ENCODE data around the gene NFKB2. TPM values are rescaled to one million over a fixed set of nuclear protein-coding genes. Genes with fewer than 3 reads are reported as not detected.

The NFKB2 gene
- total RNA-seq, 1 donor from 2014 or later, result 39.9 TPM

GRCh38 chr10:102410429-102411073 is 15.0 kb downstream of the NFKB2 start:
- no peak for FAIRE-seq

GRCh38 chr10:102411341-102412255 is 16.1 kb downstream of the NFKB2 start:
- H3K4me3 Mint-ChIP-seq (ENCODE audit: unreplicated experiment), result peak overlapping the region; percentile 70
- FAIRE-seq (no peak), DNase-seq (ENCODE audit: low read depth) (no peak)
- H3K4me1 ChIP-seq (ENCODE audit: insufficient read depth, low read length), result peaks cover 3% of the 10 kb centered on the region
- peaks cover 9% of the 10 kb centered on the region for H4K20me1 ChIP-seq (ENCODE audit: insufficient read depth, low read length)
- no peaks in the 10 kb centered on the region for H3K9me3 Mint-ChIP-seq (ENCODE audit: unreplicated experiment)
- H3K36me3 ChIP-seq (ENCODE audit: insufficient read depth, low read length), result no peaks in the 10 kb centered on the region
- no peak for TF ChIP-seq CTCF (IDR thresholded peaks at IDR 0.05; ENCODE audit: insufficient read depth, low read depth, low read length)
- TF ChIP-seq EZH2 (IDR thresholded peaks at IDR 0.05; ENCODE audit: insufficient read depth, low read length), result no peak
- no peak overlapping the region for H3K9ac ChIP-seq (ENCODE audit: low read length)
- H3K79me2 ChIP-seq (ENCODE audit: insufficient read depth, low read length), result no peaks in the 10 kb centered on the region
- peaks cover 20% of the 10 kb centered on the region for H3K27me3 ChIP-seq (ENCODE audit: insufficient read depth, low read length)
- H3K36me3 Mint-ChIP-seq (ENCODE audit: low read depth, unreplicated experiment), result peaks cover 3% of the 10 kb centered on the region
- H3K4me3 ChIP-seq (ENCODE audit: insufficient read depth, low read depth, low read length), result no peak overlapping the region
- H3K4me2 ChIP-seq (ENCODE audit: low read length), result peak overlapping the region; percentile 87
- H2AFZ ChIP-seq (ENCODE audit: low read depth, low read length), result no peak overlapping the region
- no peak overlapping the region for H3K27ac Mint-ChIP-seq (ENCODE audit: unreplicated experiment)
- H3K27ac ChIP-seq (ENCODE audit: low read depth, low read length), result no peak overlapping the region
- peaks cover 12% of the 10 kb centered on the region for H3K4me1 Mint-ChIP-seq (ENCODE audit: low read depth, unreplicated experiment)
- H3K27me3 Mint-ChIP-seq (ENCODE audit: low read depth, unreplicated experiment), result peaks cover 29% of the 10 kb centered on the region
- no peaks in the 10 kb centered on the region for H3K9me3 ChIP-seq (ENCODE audit: insufficient read depth, low read depth, low read length)

More at GRCh38 chr10:102410429-102411073, 15.0 kb downstream of the NFKB2 start:
- Histone ChIP-seq H3K9me3 (ENCODE audit: insufficient read depth, low read depth, low read length) (no peaks in the 10 kb centered on the region), H3K36me3 (ENCODE audit: insufficient read depth, low read length) (no peaks in the 10 kb centered on the region), H3K27ac (ENCODE audit: low read depth, low read length) (no peak overlapping the region), H4K20me1 (ENCODE audit: insufficient read depth, low read length) (peaks cover 9% of the 10 kb centered on the region), H2AFZ (ENCODE audit: low read depth, low read length) (peak overlapping the region; percentile 84), H3K4me3 (ENCODE audit: insufficient read depth, low read depth, low read length) (peak overlapping the region; percentile 52), H3K4me1 (ENCODE audit: insufficient read depth, low read length) (peaks cover 3% of the 10 kb centered on the region), H3K79me2 (ENCODE audit: insufficient read depth, low read length) (no peaks in the 10 kb centered on the region), H3K4me2 (ENCODE audit: low read length) (peak overlapping the region; percentile 87), H3K27me3 (ENCODE audit: insufficient read depth, low read length) (peaks cover 20% of the 10 kb centered on the region), H3K9ac (ENCODE audit: low read length) (peak overlapping the region; percentile 43)
- DNase-seq (ENCODE audit: low read depth), result no peak
- TF ChIP-seq CTCF (IDR thresholded peaks at IDR 0.05; ENCODE audit: insufficient read depth, low read depth, low read length) (no peak), EZH2 (IDR thresholded peaks at IDR 0.05; ENCODE audit: insufficient read depth, low read length) (peak; percentile 57)
- H3K4me1 Mint-ChIP-seq (ENCODE audit: low read depth, unreplicated experiment), result peaks cover 10% of the 10 kb centered on the region
- H3K36me3 Mint-ChIP-seq (ENCODE audit: low read depth, unreplicated experiment), result peaks cover 2% of the 10 kb centered on the region
- peaks cover 28% of the 10 kb centered on the region for H3K27me3 Mint-ChIP-seq (ENCODE audit: low read depth, unreplicated experiment)
- no peaks in the 10 kb centered on the region for H3K9me3 Mint-ChIP-seq (ENCODE audit: unreplicated experiment)
- peak overlapping the region; percentile 75 for H3K4me3 Mint-ChIP-seq (ENCODE audit: unreplicated experiment)
- no peak overlapping the region for H3K27ac Mint-ChIP-seq (ENCODE audit: unreplicated experiment)

All from astrocyte (in vitro differentiated cells and primary cell).